Liver (tissue), 9 donors: ENCODE measurements around the gene TRERF1. TPM values are rescaled to one million over a fixed set of nuclear protein-coding genes. Genes with fewer than 3 reads are reported as not detected.

Experiments
- DNase-seq: peaks from one replicate; pipeline ENCODE4 v3.0.0-alpha.2; 2017; ENCODE audit warnings: low spot score
- H3K27ac ChIP-seq, 2 donors: one replicate each; pipeline ENCODE4 v1.7.0; 2013; ENCODE audit warnings: inconsistent platforms in 2 of 2, low read length in 2 of 2, control low read depth in 1 of 2, low read depth in 1 of 2, mild to moderate bottlenecking in 1 of 2
- H3K27me3 ChIP-seq, 4 donors: one replicate each; pipeline versions ENCODE4 v1.6.1 to v1.7.0; 2013; ENCODE audit warnings: low read length in 3 of 4, inconsistent platforms in 1 of 4, mild to moderate bottlenecking in 1 of 4, moderate library complexity in 1 of 4; ENCODE audit not compliant: control insufficient read depth in 4 of 4, insufficient read depth in 4 of 4
- H3K36me3 ChIP-seq, 4 donors: one replicate each; pipeline versions ENCODE4 v1.6.1 to v1.7.0; 2013; ENCODE audit warnings: low read length in 3 of 4, mild to moderate bottlenecking in 3 of 4, low read depth in 1 of 4, moderate library complexity in 1 of 4; ENCODE audit not compliant: control insufficient read depth in 4 of 4, insufficient read depth in 3 of 4
- H3K4me1 ChIP-seq, 4 donors: one replicate each; pipeline versions ENCODE4 v1.6.1 to v1.7.0; 2013; ENCODE audit warnings: low read length in 3 of 4, mild to moderate bottlenecking in 3 of 4, moderate library complexity in 1 of 4; ENCODE audit not compliant: control insufficient read depth in 4 of 4, insufficient read depth in 4 of 4
- H3K4me3 ChIP-seq, 3 donors: one replicate each; pipeline versions ENCODE4 v1.6.1 to v1.7.0; 2013; ENCODE audit warnings: low read length in 3 of 3, control low read depth in 1 of 3, low read depth in 1 of 3, mild to moderate bottlenecking in 1 of 3
- H3K9ac ChIP-seq, 2 donors: one replicate each; pipeline ENCODE4 v1.7.0; 2013; ENCODE audit warnings: low read length in 2 of 2, mild to moderate bottlenecking in 2 of 2, moderate library complexity in 2 of 2, control low read depth in 1 of 2, low read depth in 1 of 2
- H3K9me3 ChIP-seq, 4 donors: one replicate each; pipeline versions ENCODE4 v1.6.1 to v1.7.0; 2013; ENCODE audit warnings: low read length in 3 of 4; ENCODE audit not compliant: control insufficient read depth in 4 of 4
- ATF3 ChIP-seq: IDR thresholded peaks from 2 replicates; pipeline ENCODE4 v1.6.1; 2016; ENCODE audit warnings: antibody characterized with exemption
- EGR1 ChIP-seq, 2 donors: IDR thresholded peaks; 2 replicates each; pipeline ENCODE4 v1.6.1; 2016 to 2018; ENCODE audit warnings: antibody characterized with exemption in 2 of 2, low read depth in 2 of 2
- FOXA1 ChIP-seq: IDR thresholded peaks from 2 replicates; pipeline ENCODE4 v1.6.1; 2016; ENCODE audit warnings: antibody characterized with exemption
- FOXA2 ChIP-seq: IDR thresholded peaks from 2 replicates; pipeline ENCODE4 v1.6.1; 2016; ENCODE audit warnings: antibody characterized with exemption
- GABPA ChIP-seq, 2 donors: IDR thresholded peaks in 1 of 2; conservative IDR thresholded peaks in 1 of 2; 2 replicates each; pipeline ENCODE4 v1.6.1; 2016; ENCODE audit warnings: antibody characterized with exemption in 2 of 2, mild to moderate bottlenecking in 1 of 2, moderate library complexity in 1 of 2
- HNF4G ChIP-seq: IDR thresholded peaks from 2 replicates; pipeline ENCODE4 v1.6.1; 2016; ENCODE audit warnings: antibody characterized with exemption
- JUND ChIP-seq, 2 donors: IDR thresholded peaks; 2 replicates each; pipeline ENCODE4 v1.6.1; 2016; ENCODE audit warnings: antibody characterized with exemption in 2 of 2
- NR2F2 ChIP-seq: IDR thresholded peaks from 2 replicates; pipeline ENCODE4 v1.6.1; 2016; ENCODE audit warnings: antibody characterized with exemption
- RAD21 ChIP-seq, 2 donors: IDR thresholded peaks; 2 replicates each; pipeline ENCODE4 v1.6.1; 2016; ENCODE audit warnings: antibody characterized with exemption in 2 of 2, mild to moderate bottlenecking in 2 of 2
- REST ChIP-seq: IDR thresholded peaks from 2 replicates; pipeline ENCODE4 v1.6.1; 2016; ENCODE audit warnings: antibody characterized with exemption, mild to moderate bottlenecking
- TAF1 ChIP-seq: conservative IDR thresholded peaks from 2 replicates; pipeline ENCODE4 v1.6.1; 2016; ENCODE audit warnings: antibody characterized with exemption, mild to moderate bottlenecking
- ZBTB33 ChIP-seq: IDR thresholded peaks from 2 replicates; pipeline ENCODE4 v1.6.1; 2016; ENCODE audit warnings: antibody characterized with exemption
- whole genome bisulfite sequencing: extraction: QIAGEN DNeasy Blood & Tissue Kit; methylation state at CpG from one replicate; pipeline ENCODE4 v1.1.7; 2013; 5-methylcytosine and 5-hydroxymethylcytosine counted together
- polyA plus RNA-seq, 2 donors: library from polyadenylated mRNA; stranded (reverse) in 1 of 2; unstranded in 1 of 2; fragments of 200-250 nt in 1 of 2; fragments of >200 nt in 1 of 2; fragmentation: Nextera tagmentation in 1 of 2; extraction: Ambion mirVana in 1 of 2; gene quantifications; one replicate each; pipeline versions ENCODE4 v1.2.1 to v1.2.3, GENCODE V29; 2013 to 2015
- total RNA-seq, 2 donors: library from RNA; depleted of rRNA; stranded (reverse); fragments of >200 nt; gene quantifications; one replicate each; pipeline ENCODE4 v1.2.3, GENCODE V29; 2014
- donor health status: healthy.
- donor health status: healthy.
- donor health status: healthy.
- donor health status: healthy.
- donor health status: healthy.

TRERF1 gene
- total and polyA plus RNA-seq, 4 donors, result 0.33 to 1.3 (median 0.68) TPM

GRCh38 chr6:42454428-42454791 is 2.7 kb upstream of the TRERF1 start:
- DNase-seq, result peak; percentile 32
- Histone ChIP-seq H3K36me3 (no peaks in the 10 kb centered on the region), H3K27me3 (peaks cover 0 to 6% (median 2%) of the 10 kb centered on the region in 4 donors), H3K27ac (no peak overlapping the region), H3K9me3 (no peaks in the 10 kb centered on the region), H3K4me3 (no peak overlapping the region), H3K4me1 (peaks cover 11 to 28% (median 21%) of the 10 kb centered on the region in 4 donors), H3K9ac (no peak overlapping the region)
- WGBS, result 16% methylated on average over 11 of the region's 11 CpGs
- TF ChIP-seq NR2F2 (peak; percentile 13), HNF4G (no peak), EGR1 (IDR thresholded peaks at IDR 0.05; ENCODE audit: low read depth in 2 of 2) (no peak), JUND (IDR thresholded peaks at IDR 0.05) (no peak), RAD21 (IDR thresholded peaks at IDR 0.05) (no peak)

- Histone ChIP-seq H3K4me1 (peaks cover 11 to 28% (median 21%) of the 10 kb centered on the region in 4 donors), H3K27me3 (peaks cover 0 to 6% (median 2%) of the 10 kb centered on the region in 4 donors), H3K4me3 (peak overlapping the region in 2 of 3 donors; percentile 71 to 76), H3K9me3 (no peaks in the 10 kb centered on the region), H3K9ac (no peak overlapping the region), H3K27ac (peak overlapping the region; percentile 66 to 83), H3K36me3 (no peaks in the 10 kb centered on the region)
- DNase-seq, result peak; percentile 39
- WGBS, result 4% methylated on average over 32 of the region's 32 CpGs
- TF ChIP-seq NR2F2 (no peak), HNF4G (no peak), FOXA2 (no peak), JUND (IDR thresholded peaks at IDR 0.05) (no peak), FOXA1 (no peak), ATF3 (no peak), EGR1 (IDR thresholded peaks at IDR 0.05; ENCODE audit: low read depth in 2 of 2) (no peak), ZBTB33 (no peak), GABPA (IDR thresholded peaks at IDR 0.05 in 1 of 2, conservative IDR thresholded peaks at IDR 0.05 in 1 of 2) (no peak), REST (no peak), TAF1 (no peak)
Measured at GRCh38 chr6:42453654-42454427, 2.1 kb upstream of the TRERF1 start.
